ENCODE data around the gene NDNF.

The NDNF gene

GRCh38 chr4:121011780-121012340 is 60.5 kb downstream of the NDNF start:
- Histone ChIP-seq H3K9ac (no peak overlapping the region), H3K4me3 (IDR thresholded peaks at IDR 0.05; ENCODE audit: insufficient read depth, low read depth, low read length) (no peak overlapping the region), H3K36me3 (ENCODE audit: insufficient read depth) (no peaks in the 10 kb centered on the region), H3K4me1 (ENCODE audit: low read depth, poor library complexity, severe bottlenecking) (no peaks in the 10 kb centered on the region), H4K20me1 (ENCODE audit: insufficient read depth) (no peaks in the 10 kb centered on the region), H3K27me3 (ENCODE audit: insufficient read depth, low read depth) (no peaks in the 10 kb centered on the region), H3K79me2 (ENCODE audit: insufficient read depth, low read depth) (no peaks in the 10 kb centered on the region), H3K27ac (no peak overlapping the region), H2AFZ (ENCODE audit: low read depth) (no peak overlapping the region), H3K4me2 (no peak overlapping the region)
- TF ChIP-seq, protein P1, sequence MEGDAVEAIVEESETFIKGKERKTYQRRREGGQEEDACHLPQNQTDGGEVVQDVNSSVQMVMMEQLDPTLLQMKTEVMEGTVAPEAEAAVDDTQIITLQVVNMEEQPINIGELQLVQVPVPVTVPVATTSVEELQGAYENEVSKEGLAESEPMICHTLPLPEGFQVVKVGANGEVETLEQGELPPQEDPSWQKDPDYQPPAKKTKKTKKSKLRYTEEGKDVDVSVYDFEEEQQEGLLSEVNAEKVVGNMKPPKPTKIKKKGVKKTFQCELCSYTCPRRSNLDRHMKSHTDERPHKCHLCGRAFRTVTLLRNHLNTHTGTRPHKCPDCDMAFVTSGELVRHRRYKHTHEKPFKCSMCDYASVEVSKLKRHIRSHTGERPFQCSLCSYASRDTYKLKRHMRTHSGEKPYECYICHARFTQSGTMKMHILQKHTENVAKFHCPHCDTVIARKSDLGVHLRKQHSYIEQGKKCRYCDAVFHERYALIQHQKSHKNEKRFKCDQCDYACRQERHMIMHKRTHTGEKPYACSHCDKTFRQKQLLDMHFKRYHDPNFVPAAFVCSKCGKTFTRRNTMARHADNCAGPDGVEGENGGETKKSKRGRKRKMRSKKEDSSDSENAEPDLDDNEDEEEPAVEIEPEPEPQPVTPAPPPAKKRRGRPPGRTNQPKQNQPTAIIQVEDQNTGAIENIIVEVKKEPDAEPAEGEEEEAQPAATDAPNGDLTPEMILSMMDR (conservative IDR thresholded peaks at IDR 0.05; ENCODE audit: low read depth, low read length) = no peak

DNA sequence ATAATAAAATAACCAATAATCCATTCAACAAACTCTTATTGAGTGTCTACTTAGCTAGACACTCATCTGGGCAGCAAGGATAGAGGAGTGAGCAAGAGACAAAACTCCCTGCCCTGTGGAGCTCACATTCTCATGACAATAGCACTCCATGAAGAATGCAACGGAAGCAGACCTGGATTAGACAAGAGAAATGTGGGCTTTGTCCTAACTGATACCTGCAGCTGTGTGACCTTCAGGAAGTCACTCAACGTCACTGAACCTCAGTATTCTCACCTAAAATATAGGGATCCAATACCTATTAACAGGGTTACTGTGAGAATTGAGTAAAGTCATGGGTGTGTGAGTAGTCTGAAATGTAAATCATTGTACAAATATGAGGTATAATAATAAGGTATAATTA is 61.2 kb downstream of the NDNF start:
- H3K4me2 ChIP-seq = no peak overlapping the region
- H3K27ac ChIP-seq = no peak overlapping the region
- H3K36me3 ChIP-seq (ENCODE audit: insufficient read depth) = no peaks in the 10 kb centered on the region
- TF ChIP-seq, protein P1 (conservative IDR thresholded peaks at IDR 0.05; ENCODE audit: low read depth, low read length) = no peak
- no peaks in the 10 kb centered on the region for H3K27me3 ChIP-seq (ENCODE audit: insufficient read depth, low read depth)
- H3K79me2 ChIP-seq (ENCODE audit: insufficient read depth, low read depth) = no peaks in the 10 kb centered on the region
- H4K20me1 ChIP-seq (ENCODE audit: insufficient read depth) = no peaks in the 10 kb centered on the region
- no peaks in the 10 kb centered on the region for H3K4me1 ChIP-seq (ENCODE audit: low read depth, poor library complexity, severe bottlenecking)
- no peak overlapping the region for H2AFZ ChIP-seq (ENCODE audit: low read depth)
- no peak overlapping the region for H3K9ac ChIP-seq
- no peak overlapping the region for H3K4me3 ChIP-seq (IDR thresholded peaks at IDR 0.05; ENCODE audit: insufficient read depth, low read depth, low read length)

- Histone ChIP-seq H3K4me1 (ENCODE audit: low read depth, poor library complexity, severe bottlenecking) (no peaks in the 10 kb centered on the region), H3K36me3 (ENCODE audit: insufficient read depth) (no peaks in the 10 kb centered on the region), H3K9ac (no peak overlapping the region), H3K4me2 (no peak overlapping the region), H3K79me2 (ENCODE audit: insufficient read depth, low read depth) (no peaks in the 10 kb centered on the region), H4K20me1 (ENCODE audit: insufficient read depth) (no peaks in the 10 kb centered on the region), H2AFZ (ENCODE audit: low read depth) (no peak overlapping the region), H3K4me3 (IDR thresholded peaks at IDR 0.05; ENCODE audit: insufficient read depth, low read depth, low read length) (no peak overlapping the region), H3K27ac (no peak overlapping the region), H3K27me3 (ENCODE audit: insufficient read depth, low read depth) (no peaks in the 10 kb centered on the region)
- TF ChIP-seq, protein P1 (conservative IDR thresholded peaks at IDR 0.05; ENCODE audit: low read depth, low read length) = no peak
Measured at GRCh38 chr4:121009578-121010478, 62.5 kb downstream of the NDNF start.

- Histone ChIP-seq H3K4me3 (IDR thresholded peaks at IDR 0.05; ENCODE audit: insufficient read depth, low read depth, low read length) (no peak overlapping the region), H3K27me3 (ENCODE audit: insufficient read depth, low read depth) (no peaks in the 10 kb centered on the region), H3K9ac (no peak overlapping the region), H3K4me2 (no peak overlapping the region), H3K27ac (no peak overlapping the region), H3K36me3 (ENCODE audit: insufficient read depth) (no peaks in the 10 kb centered on the region), H3K4me1 (ENCODE audit: low read depth, poor library complexity, severe bottlenecking) (no peaks in the 10 kb centered on the region), H3K79me2 (ENCODE audit: insufficient read depth, low read depth) (no peaks in the 10 kb centered on the region), H2AFZ (ENCODE audit: low read depth) (no peak overlapping the region), H4K20me1 (ENCODE audit: insufficient read depth) (no peaks in the 10 kb centered on the region)
- TF ChIP-seq, protein P1 (conservative IDR thresholded peaks at IDR 0.05; ENCODE audit: low read depth, low read length) = no peak
Measured at GRCh38 chr4:121007660-121008059, 64.7 kb downstream of the NDNF start.

All from KMS-11 (cell line).